GM19023 (cell line): ENCODE results near the gene MAP4K2.

Experiments
- ATAC-seq: cut with Tn5 transposase; IDR thresholded peaks from one replicate; pipeline ENCODE4 v1.9.1; 2021; ENCODE audit warnings: mild to moderate bottlenecking, moderate library complexity; ENCODE audit not compliant: unreplicated experiment

Gene MAP4K2

GRCh38 chr11:64757549-64758329 lies 45.3 kb downstream of the MAP4K2 start:
- no peak for ATAC-seq

- no peak for ATAC-seq
These were observed 47.2 kb downstream of the MAP4K2 start for GRCh38 chr11:64755681-64756361.

GRCh38 chr11:64754919-64755662 lies 47.9 kb downstream of the MAP4K2 start:
- no peak for ATAC-seq

- ATAC-seq: no peak
These were observed 48.7 kb downstream of the MAP4K2 start for GRCh38 chr11:64754124-64754918.

GRCh38 chr11:64753380-64754123 lies 49.5 kb downstream of the MAP4K2 start:
- ATAC-seq: no peak

- no peak for ATAC-seq
These were observed 50.0 kb downstream of the MAP4K2 start for GRCh38 chr11:64753019-64753379.

- no peak for ATAC-seq
These were observed 50.6 kb downstream of the MAP4K2 start for GRCh38 chr11:64752175-64752970.

GRCh38 chr11:64751580-64751979 lies 51.4 kb downstream of the MAP4K2 start:
- no peak for ATAC-seq

- no peak for ATAC-seq
These were observed 51.9 kb downstream of the MAP4K2 start for GRCh38 chr11:64751136-64751535.

GRCh38 chr11:64750361-64751054 lies 52.5 kb downstream of the MAP4K2 start:
- no peak for ATAC-seq

- ATAC-seq: no peak
These were observed 54.9 kb downstream of the MAP4K2 start for GRCh38 chr11:64747961-64748665.

GRCh38 chr11:64746486-64746885 lies 56.5 kb downstream of the MAP4K2 start:
- ATAC-seq: no peak

GRCh38 chr11:64745521-64746328 lies 57.3 kb downstream of the MAP4K2 start:
- ATAC-seq: no peak

GRCh38 chr11:64745189-64745520 lies 57.9 kb downstream of the MAP4K2 start:
- ATAC-seq: no peak

GRCh38 chr11:64744544-64745188 lies 58.3 kb downstream of the MAP4K2 start:
- no peak for ATAC-seq

GRCh38 chr11:64743591-64744543 lies 59.1 kb downstream of the MAP4K2 start, which contains the start of gene RASGRP2:
TSS of gene RASGRP2 (minus strand) at chr11:64744142. CDS start at chr11:64742866, 1,276 bp downstream.
- ATAC-seq: no peak
